Measurements from ENCODE around the gene KRTAP27-1. TPM values are rescaled to one million over a fixed set of nuclear protein-coding genes. Genes with fewer than 3 reads are reported as not detected.

KRTAP27-1 gene
- total RNA-seq, 1 experiment from 2014 or later = not detected

- TF ChIP-seq, protein P1, sequence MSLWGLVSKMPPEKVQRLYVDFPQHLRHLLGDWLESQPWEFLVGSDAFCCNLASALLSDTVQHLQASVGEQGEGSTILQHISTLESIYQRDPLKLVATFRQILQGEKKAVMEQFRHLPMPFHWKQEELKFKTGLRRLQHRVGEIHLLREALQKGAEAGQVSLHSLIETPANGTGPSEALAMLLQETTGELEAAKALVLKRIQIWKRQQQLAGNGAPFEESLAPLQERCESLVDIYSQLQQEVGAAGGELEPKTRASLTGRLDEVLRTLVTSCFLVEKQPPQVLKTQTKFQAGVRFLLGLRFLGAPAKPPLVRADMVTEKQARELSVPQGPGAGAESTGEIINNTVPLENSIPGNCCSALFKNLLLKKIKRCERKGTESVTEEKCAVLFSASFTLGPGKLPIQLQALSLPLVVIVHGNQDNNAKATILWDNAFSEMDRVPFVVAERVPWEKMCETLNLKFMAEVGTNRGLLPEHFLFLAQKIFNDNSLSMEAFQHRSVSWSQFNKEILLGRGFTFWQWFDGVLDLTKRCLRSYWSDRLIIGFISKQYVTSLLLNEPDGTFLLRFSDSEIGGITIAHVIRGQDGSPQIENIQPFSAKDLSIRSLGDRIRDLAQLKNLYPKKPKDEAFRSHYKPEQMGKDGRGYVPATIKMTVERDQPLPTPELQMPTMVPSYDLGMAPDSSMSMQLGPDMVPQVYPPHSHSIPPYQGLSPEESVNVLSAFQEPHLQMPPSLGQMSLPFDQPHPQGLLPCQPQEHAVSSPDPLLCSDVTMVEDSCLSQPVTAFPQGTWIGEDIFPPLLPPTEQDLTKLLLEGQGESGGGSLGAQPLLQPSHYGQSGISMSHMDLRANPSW (CRISPR knock-in tag; conservative IDR thresholded peaks at IDR 0.05; ENCODE audit: low read depth) = no peak
- TF ChIP-seq NR3C1 (CRISPR knock-in tag; conservative IDR thresholded peaks at IDR 0.05; ENCODE audit: low read depth) (no peak), JUN (CRISPR knock-in tag; IDR thresholded peaks at IDR 0.05) (no peak), MAX (CRISPR knock-in tag; IDR thresholded peaks at IDR 0.05) (no peak), USF1 (CRISPR knock-in tag; IDR thresholded peaks at IDR 0.05) (no peak), CBFB (CRISPR knock-in tag; IDR thresholded peaks at IDR 0.05; ENCODE audit: low read depth) (no peak), ZNF219 (CRISPR knock-in tag; IDR thresholded peaks at IDR 0.05; ENCODE audit: borderline replicate concordance) (no peak), NR1H2 (CRISPR knock-in tag; IDR thresholded peaks at IDR 0.05) (no peak), TEAD4 (CRISPR knock-in tag; IDR thresholded peaks at IDR 0.05) (no peak)
- TF ChIP-seq, protein P2, sequence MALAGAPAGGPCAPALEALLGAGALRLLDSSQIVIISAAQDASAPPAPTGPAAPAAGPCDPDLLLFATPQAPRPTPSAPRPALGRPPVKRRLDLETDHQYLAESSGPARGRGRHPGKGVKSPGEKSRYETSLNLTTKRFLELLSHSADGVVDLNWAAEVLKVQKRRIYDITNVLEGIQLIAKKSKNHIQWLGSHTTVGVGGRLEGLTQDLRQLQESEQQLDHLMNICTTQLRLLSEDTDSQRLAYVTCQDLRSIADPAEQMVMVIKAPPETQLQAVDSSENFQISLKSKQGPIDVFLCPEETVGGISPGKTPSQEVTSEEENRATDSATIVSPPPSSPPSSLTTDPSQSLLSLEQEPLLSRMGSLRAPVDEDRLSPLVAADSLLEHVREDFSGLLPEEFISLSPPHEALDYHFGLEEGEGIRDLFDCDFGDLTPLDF (CRISPR knock-in tag; IDR thresholded peaks at IDR 0.05) = no peak
- TF ChIP-seq, protein P3, sequence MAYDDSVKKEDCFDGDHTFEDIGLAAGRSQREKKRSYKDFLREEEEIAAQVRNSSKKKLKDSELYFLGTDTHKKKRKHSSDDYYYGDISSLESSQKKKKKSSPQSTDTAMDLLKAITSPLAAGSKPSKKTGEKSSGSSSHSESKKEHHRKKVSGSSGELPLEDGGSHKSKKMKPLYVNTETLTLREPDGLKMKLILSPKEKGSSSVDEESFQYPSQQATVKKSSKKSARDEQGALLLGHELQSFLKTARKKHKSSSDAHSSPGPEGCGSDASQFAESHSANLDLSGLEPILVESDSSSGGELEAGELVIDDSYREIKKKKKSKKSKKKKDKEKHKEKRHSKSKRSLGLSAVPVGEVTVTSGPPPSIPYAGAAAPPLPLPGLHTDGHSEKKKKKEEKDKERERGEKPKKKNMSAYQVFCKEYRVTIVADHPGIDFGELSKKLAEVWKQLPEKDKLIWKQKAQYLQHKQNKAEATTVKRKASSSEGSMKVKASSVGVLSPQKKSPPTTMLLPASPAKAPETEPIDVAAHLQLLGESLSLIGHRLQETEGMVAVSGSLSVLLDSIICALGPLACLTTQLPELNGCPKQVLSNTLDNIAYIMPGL (CRISPR knock-in tag; IDR thresholded peaks at IDR 0.05) = no peak
Measured at GRCh38 chr21:30326390-30326789, 11.1 kb downstream of the KRTAP27-1 start (continued).

GRCh38 chr21:30320215-30320614 lies 17.3 kb downstream of the KRTAP27-1 start, which contains the start of gene KRTAP26-1:
TSS of gene KRTAP26-1 (minus strand) at chr21:30320315. CDS start at chr21:30320035, 280 bp downstream.
- ATAC-seq = no peak
- no peaks in the 10 kb centered on the region for H3K36me3 Mint-ChIP-seq
- H3K27ac Mint-ChIP-seq = no peak within 1 kb of the TSS
- POLR2A ChIA-PET = no interaction called here
- CTCF ChIA-PET = no interaction called here
- DNase-seq (ENCODE audit: low spot score) = no peak
- peaks cover 15% of the 10 kb centered on the region for H3K9me3 Mint-ChIP-seq
- H3K27me3 Mint-ChIP-seq (ENCODE audit: low read depth) = no peaks in the 10 kb centered on the region
- H3K4me3 Mint-ChIP-seq = no peak within 1 kb of the TSS
- TF ChIP-seq ATF6 (CRISPR knock-in tag; IDR thresholded peaks at IDR 0.05) = no peak
- TF ChIP-seq ZNF219 (CRISPR knock-in tag; IDR thresholded peaks at IDR 0.05; ENCODE audit: borderline replicate concordance) = no peak
- TF ChIP-seq FOXJ3 (CRISPR knock-in tag; IDR thresholded peaks at IDR 0.05; ENCODE audit: borderline replicate concordance) = no peak
- no peak for TF ChIP-seq ESRRA (CRISPR knock-in tag; IDR thresholded peaks at IDR 0.05; ENCODE audit: borderline replicate concordance)
- TF ChIP-seq JUN (CRISPR knock-in tag; IDR thresholded peaks at IDR 0.05) = no peak
- no peaks in the 10 kb centered on the region for H3K4me1 Mint-ChIP-seq

- Mint-ChIP-seq H3K27ac (no peak overlapping the region), H3K27me3 (ENCODE audit: low read depth) (no peaks in the 10 kb centered on the region), H3K4me1 (no peaks in the 10 kb centered on the region), H3K9me3 (0 out of 2 replicates have a peak, but pooled peaks cover 5% of the 10 kb centered on the region), H3K4me3 (no peak overlapping the region), H3K36me3 (no peaks in the 10 kb centered on the region)
- TF ChIP-seq ZNF532 (CRISPR knock-in tag; IDR thresholded peaks at IDR 0.05; ENCODE audit: borderline replicate concordance) (no peak), GABPB1 (CRISPR knock-in tag; IDR thresholded peaks at IDR 0.05) (no peak)
- TF ChIP-seq, protein P4, sequence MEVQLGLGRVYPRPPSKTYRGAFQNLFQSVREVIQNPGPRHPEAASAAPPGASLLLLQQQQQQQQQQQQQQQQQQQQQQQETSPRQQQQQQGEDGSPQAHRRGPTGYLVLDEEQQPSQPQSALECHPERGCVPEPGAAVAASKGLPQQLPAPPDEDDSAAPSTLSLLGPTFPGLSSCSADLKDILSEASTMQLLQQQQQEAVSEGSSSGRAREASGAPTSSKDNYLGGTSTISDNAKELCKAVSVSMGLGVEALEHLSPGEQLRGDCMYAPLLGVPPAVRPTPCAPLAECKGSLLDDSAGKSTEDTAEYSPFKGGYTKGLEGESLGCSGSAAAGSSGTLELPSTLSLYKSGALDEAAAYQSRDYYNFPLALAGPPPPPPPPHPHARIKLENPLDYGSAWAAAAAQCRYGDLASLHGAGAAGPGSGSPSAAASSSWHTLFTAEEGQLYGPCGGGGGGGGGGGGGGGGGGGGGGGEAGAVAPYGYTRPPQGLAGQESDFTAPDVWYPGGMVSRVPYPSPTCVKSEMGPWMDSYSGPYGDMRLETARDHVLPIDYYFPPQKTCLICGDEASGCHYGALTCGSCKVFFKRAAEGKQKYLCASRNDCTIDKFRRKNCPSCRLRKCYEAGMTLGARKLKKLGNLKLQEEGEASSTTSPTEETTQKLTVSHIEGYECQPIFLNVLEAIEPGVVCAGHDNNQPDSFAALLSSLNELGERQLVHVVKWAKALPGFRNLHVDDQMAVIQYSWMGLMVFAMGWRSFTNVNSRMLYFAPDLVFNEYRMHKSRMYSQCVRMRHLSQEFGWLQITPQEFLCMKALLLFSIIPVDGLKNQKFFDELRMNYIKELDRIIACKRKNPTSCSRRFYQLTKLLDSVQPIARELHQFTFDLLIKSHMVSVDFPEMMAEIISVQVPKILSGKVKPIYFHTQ (CRISPR knock-in tag; IDR thresholded peaks at IDR 0.05) = no peak
- ChIA-PET POLR2A (no interaction called here), CTCF (interaction anchor here (1.3 kb wide), 1 partner anchor 118 kb away, joined by 4 read pairs; no protein-coding TSS in a partner anchor)
- ATAC-seq (no peak), DNase-seq (ENCODE audit: low spot score) (no peak)
Measured at GRCh38 chr21:30315701-30316100, 21.8 kb downstream of the KRTAP27-1 start.

Measured in WTC11 (cell line).